Subcutaneous abdominal adipose tissue (tissue), 5 donors: ENCODE results near the gene CNTFR.
"Not testable (repeated sequence)": the region's sequence is repeated elsewhere in the genome, so short reads cannot be mapped to it uniquely, and the experiment has no call there.

Experiments
- H3K27ac ChIP-seq: one replicate; pipeline ENCODE4 v1.7.0; 2013; ENCODE audit warnings: low read depth, mild to moderate bottlenecking, inconsistent platforms, low read length, moderate library complexity
- H3K27me3 ChIP-seq, 5 donors: one replicate each; pipeline ENCODE4 v1.7.0; 2013; ENCODE audit warnings: low read length in 5 of 5, inconsistent platforms in 1 of 5; ENCODE audit not compliant: control insufficient read depth in 5 of 5, insufficient read depth in 4 of 5
- H3K36me3 ChIP-seq, 5 donors: one replicate each; pipeline ENCODE4 v1.7.0; 2013; ENCODE audit warnings: low read length in 5 of 5; ENCODE audit not compliant: control insufficient read depth in 5 of 5, insufficient read depth in 5 of 5
- H3K4me1 ChIP-seq, 5 donors: one replicate each; pipeline ENCODE4 v1.7.0; 2013; ENCODE audit warnings: low read length in 5 of 5, mild to moderate bottlenecking in 3 of 5, moderate library complexity in 1 of 5; ENCODE audit not compliant: control insufficient read depth in 5 of 5, insufficient read depth in 5 of 5
- H3K4me3 ChIP-seq, 5 donors: one replicate each; pipeline ENCODE4 v1.7.0; 2013; ENCODE audit warnings: low read length in 5 of 5, low read depth in 1 of 5
- H3K9ac ChIP-seq, 5 donors: one replicate each; pipeline ENCODE4 v1.7.0; 2013; ENCODE audit warnings: low read length in 5 of 5, mild to moderate bottlenecking in 4 of 5, moderate library complexity in 3 of 5
- H3K9me3 ChIP-seq, 5 donors: one replicate each; pipeline ENCODE4 v1.7.0; 2013; ENCODE audit warnings: low read length in 5 of 5; ENCODE audit not compliant: control insufficient read depth in 5 of 5
- donor health status: healthy.
- donor health status: healthy.
- donor health status: healthy.
- donor health status: healthy.
- donor health status: healthy.

CNTFR gene

GRCh38 chr9:34589636-34590380, at the start of gene CNTFR:
CNTFR (minus strand) TSS chr9:34589724; CDS start chr9:34568981, 20,743 bp downstream.
- Histone ChIP-seq H3K36me3 (no peaks in the 10 kb centered on the region), H3K9ac (peak within 1 kb of the TSS; percentile 31 to 85 (median 70)), H3K9me3 (no peaks in the 10 kb centered on the region), H3K4me1 (peaks cover 4 to 94% (median 88%) of the 10 kb centered on the region in 5 donors), H3K27ac (peak within 1 kb of the TSS; percentile 95), H3K4me3 (peak within 1 kb of the TSS; percentile 60 to 82 (median 71)), H3K27me3 (peaks cover 0 to 26% (median 23%) of the 10 kb centered on the region in 5 donors)

DNA sequence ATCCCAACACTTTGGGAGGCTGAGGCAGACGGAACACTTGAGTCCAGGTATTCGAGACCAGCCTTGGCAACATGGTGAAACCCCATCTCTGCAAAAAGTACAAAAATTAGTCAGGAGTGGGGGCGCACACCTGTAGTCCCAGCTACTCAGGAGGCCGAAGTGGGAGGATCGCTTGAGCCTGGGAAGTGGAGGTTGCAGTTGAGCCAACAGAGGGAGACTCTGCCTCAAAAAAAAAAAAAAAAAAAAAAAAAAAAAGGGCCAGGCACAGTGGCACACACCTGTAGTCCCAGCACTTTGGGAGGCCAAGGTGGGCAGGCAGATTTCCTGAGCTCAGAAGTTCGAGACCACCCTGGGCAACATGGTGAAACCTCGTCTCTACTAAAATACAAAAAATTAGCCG, 49.8 kb upstream of the CNTFR start:
- not testable (repeated sequence) for H3K4me3 ChIP-seq, H3K9ac ChIP-seq, H3K36me3 ChIP-seq, H3K27me3 ChIP-seq, H3K27ac ChIP-seq, H3K9me3 ChIP-seq
- peaks cover 2 to 26% (median 25%) of the 10 kb centered on the region in 5 donors for H3K4me1 ChIP-seq

GRCh38 chr9:34638138-34638445, 48.6 kb upstream of the CNTFR start:
- H3K27ac ChIP-seq: peak overlapping the region; percentile 60
- peak overlapping the region; percentile 73 to 89 (median 86) for H3K9ac ChIP-seq
- no peaks in the 10 kb centered on the region for H3K27me3 ChIP-seq
- peak overlapping the region; percentile 73 to 92 (median 84) for H3K4me3 ChIP-seq
- peaks cover 0 to 10% (median 8%) of the 10 kb centered on the region in 5 donors for H3K36me3 ChIP-seq
- H3K4me1 ChIP-seq: peaks cover 2 to 26% (median 25%) of the 10 kb centered on the region in 5 donors
- no peaks in the 10 kb centered on the region for H3K9me3 ChIP-seq

- Histone ChIP-seq H3K4me3 (peak within 1 kb of the TSS; percentile 73 to 92 (median 84)), H3K4me1 (peaks cover 2 to 26% (median 25%) of the 10 kb centered on the region in 5 donors), H3K27me3 (no peaks in the 10 kb centered on the region), H3K9ac (peak within 1 kb of the TSS; percentile 73 to 89 (median 86)), H3K9me3 (no peaks in the 10 kb centered on the region), H3K36me3 (peaks cover 0 to 10% (median 8%) of the 10 kb centered on the region in 5 donors), H3K27ac (peak within 1 kb of the TSS; percentile 60)
Observed at GRCh38 chr9:34637356-34638137, 48.0 kb upstream of the CNTFR start, which contains the start of gene SIGMAR1. SIGMAR1 (minus strand) TSS chr9:34637787; CDS start chr9:34637697, 90 bp downstream.

DNA sequence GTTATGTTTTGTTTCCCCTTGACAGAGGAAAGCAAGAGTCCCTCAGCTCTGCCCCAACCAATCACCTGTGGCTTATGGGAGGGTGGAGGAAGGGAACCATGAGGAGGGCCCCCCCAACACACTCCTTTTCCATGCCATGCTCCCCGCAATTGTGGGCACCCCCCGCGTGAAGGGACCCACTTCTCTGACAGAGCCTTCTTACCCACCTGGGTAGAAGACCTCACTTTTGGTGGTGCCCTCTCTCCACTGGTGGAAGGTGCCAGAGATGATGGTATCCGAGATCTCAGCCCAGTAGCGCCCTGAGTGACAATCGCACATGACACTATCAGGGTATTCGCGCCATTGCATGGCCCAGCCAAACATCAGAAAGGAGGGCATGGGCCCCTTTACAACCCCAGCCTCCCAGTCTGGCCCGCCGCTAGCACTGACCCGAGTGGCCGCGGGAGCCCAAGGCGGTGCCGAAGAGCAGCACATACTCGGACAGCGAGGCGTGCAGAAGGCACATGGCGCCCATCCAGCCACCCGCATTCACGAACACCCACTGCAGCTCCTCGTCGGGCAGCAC, 47.3 kb upstream of the CNTFR start:
- Histone ChIP-seq H3K9me3 (no peaks in the 10 kb centered on the region), H3K27me3 (no peaks in the 10 kb centered on the region), H3K9ac (peak overlapping the region in 4 of 5 donors; percentile 75 to 88 (median 86)), H3K4me3 (peak overlapping the region; percentile 68 to 92 (median 79)), H3K4me1 (peaks cover 2 to 26% (median 25%) of the 10 kb centered on the region in 5 donors), H3K27ac (peak overlapping the region; percentile 16), H3K36me3 (peaks cover 0 to 10% (median 8%) of the 10 kb centered on the region in 5 donors)

DNA sequence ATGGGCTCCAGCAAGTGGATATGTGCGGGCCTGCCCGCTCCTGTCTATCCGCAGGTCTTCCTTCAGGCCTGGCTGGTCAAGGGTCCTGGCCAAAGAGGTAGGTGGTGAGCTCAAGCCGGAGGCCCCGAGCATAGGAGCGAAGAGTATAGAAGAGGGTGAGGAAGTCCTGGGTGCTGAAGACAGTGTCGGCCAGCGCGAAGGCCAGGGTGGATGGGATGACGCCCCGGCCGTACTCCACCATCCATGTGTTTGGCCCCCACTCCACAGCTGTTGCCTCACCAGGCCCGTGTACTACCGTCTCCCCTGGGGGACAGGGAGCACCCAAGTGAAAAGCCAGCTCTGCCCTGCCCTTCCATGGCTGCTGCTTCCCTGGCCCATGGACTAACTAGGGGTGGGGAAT, 46.0 kb upstream of the CNTFR start:
- H3K27me3 ChIP-seq: peaks cover 0 to 4% (median 3%) of the 10 kb centered on the region in 5 donors
- no peaks in the 10 kb centered on the region for H3K9me3 ChIP-seq
- peak overlapping the region in 1 of 5 donors; percentile 16 for H3K9ac ChIP-seq
- H3K27ac ChIP-seq: no peak overlapping the region
- peaks cover 2 to 26% (median 25%) of the 10 kb centered on the region in 5 donors for H3K4me1 ChIP-seq
- H3K4me3 ChIP-seq: no peak overlapping the region
- H3K36me3 ChIP-seq: peaks cover 0 to 10% (median 8%) of the 10 kb centered on the region in 5 donors

GRCh38 chr9:34634551-34635248, 45.2 kb upstream of the CNTFR start:
- Histone ChIP-seq H3K27me3 (peaks cover 0 to 12% (median 11%) of the 10 kb centered on the region in 5 donors), H3K9ac (no peak overlapping the region), H3K27ac (no peak overlapping the region), H3K4me1 (peaks cover 2 to 26% (median 25%) of the 10 kb centered on the region in 5 donors), H3K36me3 (peaks cover 0 to 10% (median 8%) of the 10 kb centered on the region in 5 donors), H3K4me3 (no peak overlapping the region), H3K9me3 (no peaks in the 10 kb centered on the region)

DNA sequence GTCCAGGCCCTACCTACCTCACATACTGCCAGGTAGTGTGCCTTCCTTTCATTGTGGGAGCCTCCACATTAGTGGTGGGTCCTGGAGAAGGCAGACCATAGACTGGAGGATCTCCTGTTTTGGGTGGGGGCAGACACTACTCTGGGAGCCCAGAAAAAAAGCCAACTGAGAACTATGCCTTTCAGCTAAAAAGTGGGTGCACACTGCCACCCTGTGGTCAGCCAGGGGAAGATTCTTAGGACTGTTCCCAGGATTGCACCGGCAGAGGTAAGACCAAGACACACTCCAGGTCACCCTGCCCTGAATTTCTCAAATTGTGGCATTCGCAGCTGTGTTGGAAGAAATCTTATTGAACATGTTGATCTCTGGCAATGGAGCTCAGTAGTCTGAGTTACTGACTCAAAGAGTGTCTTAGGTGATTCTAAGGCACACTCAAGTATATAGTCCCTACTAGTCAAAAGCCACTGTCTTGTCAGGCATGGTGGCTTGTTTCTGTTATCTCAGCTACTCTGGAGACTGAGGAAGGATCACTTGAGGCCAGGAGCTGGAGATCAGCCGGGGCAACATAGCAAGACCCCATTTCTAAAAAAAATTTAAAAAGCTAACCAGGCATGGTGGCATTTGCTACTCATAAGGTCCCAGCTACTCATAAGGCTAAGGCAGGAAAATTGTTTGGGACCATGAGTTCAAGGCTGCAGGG, 44.5 kb upstream of the CNTFR start:
- Histone ChIP-seq H3K27ac (no peak overlapping the region), H3K9ac (no peak overlapping the region), H3K36me3 (peaks cover 0 to 10% (median 8%) of the 10 kb centered on the region in 5 donors), H3K4me3 (no peak overlapping the region), H3K4me1 (peaks cover 2 to 31% (median 29%) of the 10 kb centered on the region in 5 donors), H3K27me3 (peaks cover 7 to 19% (median 17%) of the 10 kb centered on the region in 5 donors), H3K9me3 (no peaks in the 10 kb centered on the region)

DNA sequence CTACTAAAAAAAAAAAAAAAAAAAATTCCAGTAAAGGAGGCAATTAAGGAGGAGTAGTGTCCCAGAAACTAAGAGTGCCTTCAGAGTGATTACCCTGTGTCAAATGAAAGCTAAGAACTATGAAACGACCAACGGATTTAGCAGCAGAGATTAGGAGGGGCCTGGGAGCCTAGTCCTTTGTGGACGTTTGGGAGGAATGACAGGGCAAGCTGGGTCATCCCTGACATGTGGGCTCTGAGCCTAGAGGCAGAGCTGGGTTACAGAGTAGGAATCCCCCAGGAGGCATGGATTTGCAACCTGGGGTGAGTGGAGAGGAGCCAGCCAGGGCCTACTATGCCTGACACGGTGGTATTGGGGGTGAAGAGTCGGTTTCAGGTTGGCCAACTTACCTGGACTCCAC, 43.6 kb upstream of the CNTFR start:
- Histone ChIP-seq H3K9ac (peak overlapping the region in 1 of 5 donors; percentile 26), H3K27me3 (peaks cover 13 to 25% (median 23%) of the 10 kb centered on the region in 5 donors)

More for the DNA sequence above, 43.6 kb upstream of the CNTFR start:
- Histone ChIP-seq H3K4me3 (no peak overlapping the region), H3K9me3 (no peaks in the 10 kb centered on the region), H3K36me3 (peaks cover 0 to 10% (median 8%) of the 10 kb centered on the region in 5 donors), H3K4me1 (peaks cover 2 to 32% (median 31%) of the 10 kb centered on the region in 5 donors), H3K27ac (no peak overlapping the region)
